ENCODE results near the gene ABHD6.
A peak's percentile ranks its signal among the peaks of the same experiment; 100 is the strongest.
"Not testable (repeated sequence)": the region's sequence is repeated elsewhere in the genome, so short reads cannot be mapped to it uniquely, and the experiment has no call there.

The ABHD6 gene

DNA sequence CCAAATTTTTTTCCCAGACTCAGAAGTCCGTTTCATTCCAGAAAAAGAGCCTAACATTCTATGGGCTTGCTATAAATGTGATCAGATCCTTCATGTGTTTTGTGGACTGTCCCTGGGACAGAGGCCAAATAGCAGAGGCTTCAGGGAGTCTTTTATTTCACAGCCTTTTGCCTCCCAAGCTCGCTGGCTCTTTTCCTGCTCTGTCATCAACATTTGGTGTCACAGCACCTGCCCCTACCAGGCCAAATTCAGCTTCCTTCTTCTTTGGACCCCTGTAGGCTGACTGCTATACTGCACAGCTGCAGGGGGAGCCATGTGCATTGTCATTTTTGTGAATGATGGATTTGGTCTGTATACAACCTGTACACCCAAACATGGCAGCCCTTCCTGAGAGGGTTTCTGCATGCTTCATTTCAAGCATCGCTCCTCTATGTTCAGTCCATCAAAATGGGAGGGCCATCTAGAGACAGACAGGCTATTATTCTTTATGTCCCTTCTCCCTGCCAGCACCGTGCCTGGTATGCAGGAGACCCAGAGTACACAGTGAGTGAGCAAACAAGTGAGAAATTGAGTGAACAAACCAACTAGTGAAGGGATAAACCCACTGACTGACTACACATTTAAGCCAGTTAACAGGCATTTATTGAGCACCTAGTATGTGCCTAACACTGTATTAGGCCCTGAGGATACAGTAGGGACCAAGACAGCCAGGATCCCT is 50.6 kb downstream of the ABHD6 start:
- no peak for DNase-seq (ENCODE audit: low read depth, low spot score)

GRCh38 chr3:58288964-58289613 is 51.5 kb downstream of the ABHD6 start:
- not testable (repeated sequence) for H3K9ac ChIP-seq (ENCODE audit: insufficient read length); H3K27ac ChIP-seq; H3K9me3 ChIP-seq (ENCODE audit: low read depth, low read length); DNase-seq (ENCODE audit: low read depth, low spot score); H3K4me3 ChIP-seq
- peaks cover 55% of the 10 kb centered on the region for H3K36me3 ChIP-seq (ENCODE audit: insufficient read depth, low read length)

More for the DNA sequence above, 50.6 kb downstream of the ABHD6 start:
- no peak overlapping the region for H3K4me3 ChIP-seq
- peak overlapping the region; percentile 57; the same call in 1 of the 2 replicates for H3K27ac ChIP-seq
- H3K36me3 ChIP-seq (ENCODE audit: insufficient read depth, low read length): peaks cover 55% of the 10 kb centered on the region
- no peak overlapping the region for H3K9ac ChIP-seq (ENCODE audit: insufficient read length)
- no peak for TF ChIP-seq FOXP2 (optimal IDR thresholded peaks at IDR 0.05; ENCODE audit: control extremely low read depth, extremely low read length, insufficient read depth)
- TF ChIP-seq EZH2 (IDR thresholded peaks at IDR 0.05): no peak
- TF ChIP-seq POLR2AphosphoS5 (IDR thresholded peaks at IDR 0.05; ENCODE audit: borderline replicate concordance, low read depth, low read length): no peak
- no peaks in the 10 kb centered on the region for H3K9me3 ChIP-seq (ENCODE audit: low read depth, low read length)

- H3K36me3 ChIP-seq (ENCODE audit: insufficient read depth, low read length): peaks cover 49% of the 10 kb centered on the region
- DNase-seq (ENCODE audit: low read depth, low spot score); H3K27ac ChIP-seq; H3K4me3 ChIP-seq; H3K9ac ChIP-seq (ENCODE audit: insufficient read length); H3K9me3 ChIP-seq (ENCODE audit: low read depth, low read length): not testable (repeated sequence)
Observed at GRCh38 chr3:58290446-58290845, 52.9 kb downstream of the ABHD6 start.

- Histone ChIP-seq H3K4me3 (no peak overlapping the region), H3K36me3 (ENCODE audit: insufficient read depth, low read length) (peaks cover 42% of the 10 kb centered on the region), H3K27ac (no peak overlapping the region), H3K9me3 (ENCODE audit: low read depth, low read length) (no peaks in the 10 kb centered on the region), H3K9ac (ENCODE audit: insufficient read length) (no peak overlapping the region)
- no peak for TF ChIP-seq EZH2 (IDR thresholded peaks at IDR 0.05)
- TF ChIP-seq POLR2AphosphoS5 (IDR thresholded peaks at IDR 0.05; ENCODE audit: borderline replicate concordance, low read depth, low read length): no peak
- TF ChIP-seq FOXP2 (optimal IDR thresholded peaks at IDR 0.05; ENCODE audit: control extremely low read depth, extremely low read length, insufficient read depth): no peak
- DNase-seq (ENCODE audit: low read depth, low spot score): no peak
Observed at GRCh38 chr3:58291671-58292338, 54.2 kb downstream of the ABHD6 start.

DNA sequence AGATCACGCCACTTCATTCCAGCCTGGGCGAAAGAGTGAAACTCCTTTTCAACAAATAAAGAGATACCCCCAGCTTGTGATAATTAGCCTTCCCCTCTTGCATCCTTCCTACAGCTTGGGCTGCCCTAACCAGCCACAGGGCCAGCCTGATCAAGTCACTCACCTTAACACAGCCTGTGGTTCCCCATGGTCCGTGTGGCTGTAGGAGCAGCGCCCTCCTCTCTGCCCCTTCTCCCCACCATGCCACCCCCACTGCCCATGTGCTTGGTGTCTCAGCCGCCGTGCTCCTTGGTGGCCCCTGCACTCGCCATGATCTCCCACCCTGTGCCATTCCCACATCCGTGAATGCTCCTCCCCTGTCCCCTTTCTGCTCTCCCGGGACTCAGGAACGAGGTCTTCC is 55.3 kb downstream of the ABHD6 start:
- H3K4me3 ChIP-seq: no peak overlapping the region
- H3K36me3 ChIP-seq (ENCODE audit: insufficient read depth, low read length): peaks cover 32% of the 10 kb centered on the region
- no peak for TF ChIP-seq EZH2 (IDR thresholded peaks at IDR 0.05)
- no peak for TF ChIP-seq POLR2AphosphoS5 (IDR thresholded peaks at IDR 0.05; ENCODE audit: borderline replicate concordance, low read depth, low read length)
- TF ChIP-seq FOXP2 (optimal IDR thresholded peaks at IDR 0.05; ENCODE audit: control extremely low read depth, extremely low read length, insufficient read depth): no peak
- H3K9ac ChIP-seq (ENCODE audit: insufficient read length): no peak overlapping the region
- 0 out of 2 replicates have a peak overlapping the region, but pooled peaks have one; percentile 60 for H3K27ac ChIP-seq
- H3K9me3 ChIP-seq (ENCODE audit: low read depth, low read length): no peaks in the 10 kb centered on the region
- DNase-seq (ENCODE audit: low read depth, low spot score): no peak

DNA sequence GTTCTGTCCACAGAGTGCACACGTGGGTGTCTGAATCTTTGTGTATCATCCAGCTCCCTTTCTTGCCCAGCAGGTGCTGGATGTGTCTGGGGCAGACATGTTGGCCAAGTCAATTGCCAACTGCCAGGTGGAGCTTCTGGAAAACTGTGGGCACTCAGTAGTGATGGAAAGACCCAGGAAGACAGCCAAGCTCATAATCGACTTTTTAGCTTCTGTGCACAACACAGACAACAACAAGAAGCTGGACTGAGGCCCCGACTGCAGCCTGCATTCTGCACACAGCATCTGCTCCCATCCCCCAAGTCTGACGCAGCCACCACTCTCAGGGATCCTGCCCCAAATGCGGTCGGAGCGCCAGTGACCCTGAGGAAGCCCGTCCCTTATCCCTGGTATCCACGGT is 55.9 kb downstream of the ABHD6 start:
- H3K36me3 ChIP-seq (ENCODE audit: insufficient read depth, low read length): peaks cover 25% of the 10 kb centered on the region; the same call in 1 of the 2 replicates
- TF ChIP-seq POLR2AphosphoS5 (IDR thresholded peaks at IDR 0.05; ENCODE audit: borderline replicate concordance, low read depth, low read length) (no peak), EZH2 (IDR thresholded peaks at IDR 0.05) (no peak)
- DNase-seq (ENCODE audit: low read depth, low spot score): no peak

GRCh38 chr3:58296269-58296668 is 58.7 kb downstream of the ABHD6 start:
- peak overlapping the region; percentile 64 for H3K27ac ChIP-seq
- H3K36me3 ChIP-seq (ENCODE audit: insufficient read depth, low read length): peaks cover 22% of the 10 kb centered on the region; the same call in 1 of the 2 replicates
- H3K9me3 ChIP-seq (ENCODE audit: low read depth, low read length): no peaks in the 10 kb centered on the region
- no peak for DNase-seq (ENCODE audit: low read depth, low spot score)
- H3K9ac ChIP-seq (ENCODE audit: insufficient read length): no peak overlapping the region
- H3K4me3 ChIP-seq: no peak overlapping the region
- TF ChIP-seq POLR2AphosphoS5 (IDR thresholded peaks at IDR 0.05; ENCODE audit: borderline replicate concordance, low read depth, low read length) (0 out of 2 replicates have a peak, but pooled peaks have one; percentile 10), EZH2 (IDR thresholded peaks at IDR 0.05) (no peak)

More for the DNA sequence above, 55.9 kb downstream of the ABHD6 start:
- Histone ChIP-seq H3K4me3 (no peak overlapping the region), H3K9ac (ENCODE audit: insufficient read length) (no peak overlapping the region), H3K27ac (peak overlapping the region; percentile 60; the same call in 1 of the 2 replicates), H3K9me3 (ENCODE audit: low read depth, low read length) (no peaks in the 10 kb centered on the region)

DNA sequence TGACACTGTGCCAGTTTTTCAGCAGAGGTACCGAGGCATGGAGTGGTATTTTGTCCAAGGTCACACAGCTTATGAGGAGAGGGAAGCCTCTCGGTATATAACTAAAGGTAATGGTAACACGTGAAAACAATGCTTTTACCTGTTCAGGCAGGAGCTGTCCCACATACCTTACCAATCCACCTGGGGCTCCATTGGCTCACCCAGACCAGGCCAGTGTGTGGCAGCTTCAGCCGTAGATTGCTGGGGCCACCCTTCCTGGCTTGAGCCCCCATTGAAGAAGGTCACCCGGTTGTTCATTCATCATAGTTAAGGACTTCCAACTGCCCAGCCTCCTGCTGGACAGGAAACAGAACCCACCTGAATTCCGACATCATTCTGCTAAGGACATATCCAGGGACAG is 59.3 kb downstream of the ABHD6 start:
- peaks cover 16% of the 10 kb centered on the region; the same call in 1 of the 2 replicates for H3K36me3 ChIP-seq (ENCODE audit: insufficient read depth, low read length)
- no peak overlapping the region for H3K9ac ChIP-seq (ENCODE audit: insufficient read length)
- H3K27ac ChIP-seq: peak overlapping the region; percentile 64; the same call in 1 of the 2 replicates
- H3K4me3 ChIP-seq: no peak overlapping the region
- no peaks in the 10 kb centered on the region for H3K9me3 ChIP-seq (ENCODE audit: low read depth, low read length)
- TF ChIP-seq POLR2AphosphoS5 (IDR thresholded peaks at IDR 0.05; ENCODE audit: borderline replicate concordance, low read depth, low read length) (no peak; the same call in 1 of the 2 replicates), FOXP2 (optimal IDR thresholded peaks at IDR 0.05; ENCODE audit: control extremely low read depth, extremely low read length, insufficient read depth) (no peak), EZH2 (IDR thresholded peaks at IDR 0.05) (no peak)
- no peak for DNase-seq (ENCODE audit: low read depth, low spot score)
